Fibroblast of lung (primary cell): ENCODE measurements around the gene FBXO39. TPM values are rescaled to one million over a fixed set of nuclear protein-coding genes. Genes with fewer than 3 reads are reported as not detected.
A peak's percentile ranks its signal among the peaks of the same experiment; 100 is the strongest.

Experiments used
- DNase-seq, 2 donors: peaks; one replicate each; pipeline versions ENCODE4 v3.0.0 to v3.0.0-alpha.2; 2010; ENCODE audit warnings: low read depth in 2 of 2
- H2AFZ ChIP-seq: 2 replicates; pipeline ENCODE4 v1.5.1; 2012; ENCODE audit warnings: low read length, control low read depth, inconsistent platforms
- H3K27ac ChIP-seq: 2 replicates; pipeline ENCODE4 v1.5.1; 2011; ENCODE audit warnings: low read length, control low read depth; ENCODE audit not compliant: insufficient read depth
- H3K27me3 ChIP-seq: 2 replicates; pipeline ENCODE4 v1.5.1; 2011; ENCODE audit warnings: mild to moderate bottlenecking, low read length; ENCODE audit not compliant: control insufficient read depth, insufficient read depth
- H3K36me3 ChIP-seq: 2 replicates; pipeline ENCODE4 v1.5.1; 2011; ENCODE audit warnings: low read length; ENCODE audit not compliant: control insufficient read depth, insufficient read depth
- H3K4me1 ChIP-seq: 2 replicates; pipeline ENCODE4 v1.5.1; 2011; ENCODE audit warnings: low read length; ENCODE audit not compliant: control insufficient read depth, insufficient read depth; ENCODE audit errors: extremely low read depth
- H3K4me2 ChIP-seq: 2 replicates; pipeline ENCODE4 v1.5.1; 2011; ENCODE audit warnings: low read length, control low read depth; ENCODE audit not compliant: insufficient read depth; ENCODE audit errors: extremely low read depth
- H3K4me3 ChIP-seq, 4 experiments: fragments of 200-600 bp in 1 of 4; sonication (generic) in 1 of 4; replicated peaks in 1 of 4; 2 replicates each; pipeline ENCODE4 v1.5.1; 2011 to 2016; ENCODE audit warnings: low read length in 4 of 4, low read depth in 3 of 4, mild to moderate bottlenecking in 3 of 4, control low read depth in 2 of 4, inconsistent platforms in 1 of 4, mixed read lengths in 1 of 4; ENCODE audit not compliant: insufficient read depth in 1 of 4; ENCODE audit errors: control extremely low read depth in 1 of 4
- H3K79me2 ChIP-seq: 2 replicates; pipeline ENCODE4 v1.5.1; 2012; ENCODE audit warnings: mild to moderate bottlenecking, low read length, inconsistent platforms; ENCODE audit not compliant: control insufficient read depth, insufficient read depth
- H3K9ac ChIP-seq: 2 replicates; pipeline ENCODE4 v1.5.1; 2011; ENCODE audit warnings: mild to moderate bottlenecking, low read length, control low read depth; ENCODE audit not compliant: insufficient read depth
- H3K9me3 ChIP-seq: 2 replicates; pipeline ENCODE4 v1.5.1; 2012; ENCODE audit warnings: low read depth, low read length; ENCODE audit not compliant: control insufficient read depth, insufficient read depth
- H4K20me1 ChIP-seq: 2 replicates; pipeline ENCODE4 v1.5.1; 2011; ENCODE audit warnings: low read length; ENCODE audit not compliant: control insufficient read depth, insufficient read depth; ENCODE audit errors: extremely low read depth
- EZH2 ChIP-seq: IDR thresholded peaks from 2 replicates; pipeline ENCODE4 v1.5.1; 2012; ENCODE audit warnings: low read length, control low read depth, mild to moderate bottlenecking; ENCODE audit errors: missing control alignments
- polyA plus RNA-seq, 2 donors: library from polyadenylated mRNA; depleted of rRNA in 1 of 2; stranded (reverse) in 1 of 2; unstranded in 1 of 2; fragments of >200 nt; gene quantifications; 2 replicates each; pipeline ENCODE4 v1.2.1, GENCODE V29; 2011 to 2012; ENCODE audit warnings: missing spikeins in 1 of 2
- total RNA-seq: library from RNA; depleted of rRNA; stranded (reverse); fragments of >200 nt; gene quantifications from 2 replicates; pipeline ENCODE4 v1.2.1, GENCODE V29; 2014
- TF ChIP-seq, protein P1 (sequence below), 2 donors: IDR thresholded peaks in 1 of 2; conservative IDR thresholded peaks in 1 of 2; 1 replicate in 1 of 2; 2 replicates in 1 of 2; pipeline ENCODE4 v1.5.1; 2011 to 2012; ENCODE audit warnings: low read length in 2 of 2, control low read depth in 1 of 2, inconsistent platforms in 1 of 2, low read depth in 1 of 2, mild to moderate bottlenecking in 1 of 2

FBXO39 gene
- total and polyA plus RNA-seq, 2 donors (not counting 1 experiment from before 2014, with no cell fraction given) = 0.10 to 0.66 TPM

DNA sequence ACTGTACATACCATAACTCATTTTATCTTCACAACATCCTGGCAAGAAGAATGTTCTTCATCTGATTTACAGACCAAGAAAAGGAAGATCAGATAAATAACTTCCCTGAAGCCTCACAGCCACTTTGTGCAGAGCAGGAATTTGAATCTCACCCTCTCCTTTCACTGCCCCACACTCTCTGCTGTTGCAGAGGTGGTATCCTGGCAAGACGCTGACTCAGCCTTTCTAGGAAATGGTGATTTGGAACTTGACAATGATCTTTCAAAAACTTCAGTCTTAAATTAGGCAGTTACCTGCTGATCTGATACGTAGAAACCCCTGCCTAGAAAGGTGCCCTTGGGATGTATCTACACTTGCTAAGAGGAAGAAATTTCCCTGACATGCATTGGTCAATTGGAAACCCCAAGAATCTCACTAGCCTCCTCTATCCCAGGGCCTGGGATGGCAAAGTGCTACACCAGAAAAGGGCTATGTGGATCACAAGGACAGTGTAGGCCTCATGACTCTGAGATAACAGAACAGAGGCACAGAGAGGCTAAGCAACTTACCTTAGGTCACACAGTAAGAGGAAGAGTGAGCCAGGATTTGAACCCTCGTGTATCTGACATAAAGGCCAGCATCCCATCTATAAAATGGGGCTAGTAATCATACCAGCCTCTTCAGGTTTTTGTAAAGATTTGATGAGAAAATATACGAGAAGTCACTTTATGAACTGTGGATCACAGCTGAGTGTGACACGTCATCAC lies 17.9 kb downstream of the FBXO39 start:
- H3K9me3 ChIP-seq = no peaks in the 10 kb centered on the region
- H3K4me2 ChIP-seq = no peak overlapping the region
- H3K4me1 ChIP-seq = no peaks in the 10 kb centered on the region
- no peak overlapping the region for H3K27ac ChIP-seq
- no peaks in the 10 kb centered on the region for H4K20me1 ChIP-seq
- no peak for DNase-seq
- H3K79me2 ChIP-seq = no peaks in the 10 kb centered on the region
- no peak overlapping the region for H3K9ac ChIP-seq
- TF ChIP-seq EZH2 = no peak
- TF ChIP-seq, protein P1, sequence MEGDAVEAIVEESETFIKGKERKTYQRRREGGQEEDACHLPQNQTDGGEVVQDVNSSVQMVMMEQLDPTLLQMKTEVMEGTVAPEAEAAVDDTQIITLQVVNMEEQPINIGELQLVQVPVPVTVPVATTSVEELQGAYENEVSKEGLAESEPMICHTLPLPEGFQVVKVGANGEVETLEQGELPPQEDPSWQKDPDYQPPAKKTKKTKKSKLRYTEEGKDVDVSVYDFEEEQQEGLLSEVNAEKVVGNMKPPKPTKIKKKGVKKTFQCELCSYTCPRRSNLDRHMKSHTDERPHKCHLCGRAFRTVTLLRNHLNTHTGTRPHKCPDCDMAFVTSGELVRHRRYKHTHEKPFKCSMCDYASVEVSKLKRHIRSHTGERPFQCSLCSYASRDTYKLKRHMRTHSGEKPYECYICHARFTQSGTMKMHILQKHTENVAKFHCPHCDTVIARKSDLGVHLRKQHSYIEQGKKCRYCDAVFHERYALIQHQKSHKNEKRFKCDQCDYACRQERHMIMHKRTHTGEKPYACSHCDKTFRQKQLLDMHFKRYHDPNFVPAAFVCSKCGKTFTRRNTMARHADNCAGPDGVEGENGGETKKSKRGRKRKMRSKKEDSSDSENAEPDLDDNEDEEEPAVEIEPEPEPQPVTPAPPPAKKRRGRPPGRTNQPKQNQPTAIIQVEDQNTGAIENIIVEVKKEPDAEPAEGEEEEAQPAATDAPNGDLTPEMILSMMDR (conservative IDR thresholded peaks at IDR 0.05 in 1 of 2, IDR thresholded peaks at IDR 0.05 in 1 of 2; ENCODE audit: low read depth in 1 of 2, low read length in 2 of 2) = no peak
- H3K4me3 ChIP-seq = no peak overlapping the region
- no peak overlapping the region for H2AFZ ChIP-seq
- no peaks in the 10 kb centered on the region for H3K36me3 ChIP-seq
- peaks cover 3% of the 10 kb centered on the region for H3K27me3 ChIP-seq

DNA sequence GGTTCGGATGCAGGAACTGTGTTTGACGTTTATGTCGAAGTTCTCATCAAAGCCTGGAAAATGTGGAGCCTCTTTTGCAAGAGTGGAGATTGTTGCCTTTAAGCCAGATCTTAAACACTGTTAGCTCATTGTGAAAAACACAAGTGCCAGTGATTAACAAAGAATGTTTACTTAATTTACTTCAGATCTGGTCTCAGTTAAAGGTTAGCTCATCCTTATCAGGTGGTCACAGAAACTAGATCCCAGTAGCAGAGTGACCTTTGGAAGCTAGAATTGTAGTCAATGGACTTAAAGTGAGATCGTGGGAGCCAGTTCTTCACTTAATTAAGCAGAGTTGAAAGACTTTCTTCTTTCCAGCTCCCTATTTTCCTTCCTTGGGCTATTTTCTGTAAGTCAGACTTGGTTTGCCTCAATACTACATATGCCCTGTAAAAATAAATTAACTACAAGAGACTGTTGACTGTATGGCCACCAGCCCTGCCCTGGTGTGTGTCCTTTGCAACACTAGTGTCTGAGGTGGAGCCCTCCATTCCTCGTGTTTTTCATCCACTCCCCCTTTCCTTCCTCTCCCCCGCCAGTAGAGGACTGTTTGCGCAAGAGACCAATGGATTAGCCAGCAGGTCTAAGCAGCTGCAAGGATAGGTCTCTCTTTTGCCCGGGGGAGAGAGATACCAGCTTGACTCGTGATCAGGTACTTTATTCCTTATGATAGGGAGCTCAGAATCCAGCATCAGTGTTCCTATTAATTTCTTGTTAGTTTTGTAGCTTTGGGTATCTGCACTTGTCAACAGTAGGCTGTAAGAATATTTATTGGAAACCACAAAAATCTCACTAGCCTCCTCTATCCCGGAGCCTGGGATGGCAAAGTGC lies 20.2 kb downstream of the FBXO39 start:
- Histone ChIP-seq H3K27ac (no peak overlapping the region), H4K20me1 (no peaks in the 10 kb centered on the region), H3K9me3 (no peaks in the 10 kb centered on the region), H3K4me2 (no peak overlapping the region), H3K36me3 (no peaks in the 10 kb centered on the region), H3K27me3 (peaks cover 3% of the 10 kb centered on the region), H3K79me2 (no peaks in the 10 kb centered on the region), H2AFZ (no peak overlapping the region), H3K4me1 (no peaks in the 10 kb centered on the region), H3K4me3 (no peak overlapping the region), H3K9ac (no peak overlapping the region)
- TF ChIP-seq, protein P1 (conservative IDR thresholded peaks at IDR 0.05 in 1 of 2, IDR thresholded peaks at IDR 0.05 in 1 of 2; ENCODE audit: low read depth in 1 of 2, low read length in 2 of 2) = no peak
- no peak for TF ChIP-seq EZH2
- DNase-seq = no peak

DNA sequence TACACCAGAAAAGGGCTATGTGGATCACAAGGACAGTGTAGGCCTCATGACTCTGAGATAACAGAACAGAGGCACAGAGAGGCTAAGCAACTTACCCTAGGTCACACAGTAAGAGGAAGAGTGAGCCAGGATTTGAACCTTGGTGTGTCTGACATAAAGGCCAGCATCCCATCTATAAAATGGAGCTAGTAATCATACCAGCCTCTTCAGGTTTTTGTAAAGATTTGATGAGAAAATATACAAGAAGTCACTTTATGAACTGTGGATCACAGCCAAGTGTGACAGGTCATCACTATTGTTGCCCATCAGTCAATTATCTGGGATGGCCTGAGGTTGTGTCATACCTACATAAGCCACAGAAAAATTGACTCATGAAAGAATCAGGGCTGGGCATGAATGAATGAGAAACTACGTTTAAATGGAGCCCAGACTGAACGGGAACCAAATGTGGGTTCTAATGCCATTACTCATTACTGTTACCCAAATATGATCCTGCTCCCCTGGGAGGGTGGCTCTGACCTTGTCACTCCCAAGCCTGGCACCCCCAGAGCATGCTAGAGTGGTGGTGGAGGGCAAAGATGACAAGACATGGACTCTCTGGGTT lies 21.0 kb downstream of the FBXO39 start:
- peaks cover 3% of the 10 kb centered on the region for H3K27me3 ChIP-seq
- no peak overlapping the region for H3K9ac ChIP-seq
- no peaks in the 10 kb centered on the region for H3K36me3 ChIP-seq
- H2AFZ ChIP-seq = no peak overlapping the region
- H3K27ac ChIP-seq = no peak overlapping the region
- H3K79me2 ChIP-seq = no peaks in the 10 kb centered on the region
- no peak overlapping the region for H3K4me2 ChIP-seq
- no peak overlapping the region for H3K4me3 ChIP-seq
- DNase-seq = peak in 1 of 2 donors; percentile 32
- H3K4me1 ChIP-seq = no peaks in the 10 kb centered on the region
- no peaks in the 10 kb centered on the region for H3K9me3 ChIP-seq
- H4K20me1 ChIP-seq = no peaks in the 10 kb centered on the region
- TF ChIP-seq EZH2 = no peak
- TF ChIP-seq, protein P1 (conservative IDR thresholded peaks at IDR 0.05 in 1 of 2, IDR thresholded peaks at IDR 0.05 in 1 of 2; ENCODE audit: low read depth in 1 of 2, low read length in 2 of 2) = no peak
